ENCODE data around the gene BDKRB2. TPM values are rescaled to one million over a fixed set of nuclear protein-coding genes. Genes with fewer than 3 reads are reported as not detected.

Gene BDKRB2
- not detected in 2 replicates for total RNA-seq (2014; rRNA removed; shearing (Covaris generic))
- not detected in 2 replicates for polyA plus RNA-seq (2014; cell fraction: nucleus; rRNA removed)

GRCh38 chr14:96204151-96205058, at the start of gene BDKRB2:
Gene BDKRB2, plus strand, starts transcription at chr14:96204839. Its CDS starts 32,269 bp downstream, at chr14:96237108.
- peak; percentile 46 for DNase-seq (ENCODE audit: extremely low read depth, low read depth)

DNA sequence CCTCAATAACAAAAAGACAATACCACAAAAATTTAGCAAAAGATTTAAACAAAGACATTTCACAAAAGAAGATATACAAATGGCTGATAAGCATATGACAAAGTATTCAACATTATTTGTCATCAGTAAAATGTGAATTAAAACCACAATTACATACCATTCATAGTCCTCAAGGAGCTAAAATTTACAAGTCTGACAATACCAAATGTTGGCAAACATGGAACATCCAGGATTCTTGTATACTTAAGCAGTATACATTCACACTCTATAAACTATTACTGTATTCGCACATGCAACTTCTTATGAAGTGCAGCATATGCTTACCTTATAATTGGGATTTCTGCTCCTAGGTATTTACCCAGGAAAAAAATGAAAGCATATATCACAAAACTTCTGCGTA, 49.7 kb upstream of the BDKRB2 start:
- no peak for DNase-seq (ENCODE audit: extremely low read depth, low read depth)

GRCh38 chr14:96156804-96157760, 47.6 kb upstream of the BDKRB2 start:
- DNase-seq (ENCODE audit: extremely low read depth, low read depth): no peak

- DNase-seq (ENCODE audit: extremely low read depth, low read depth): no peak
Measured at GRCh38 chr14:96158735-96159134, 45.9 kb upstream of the BDKRB2 start.

DNA sequence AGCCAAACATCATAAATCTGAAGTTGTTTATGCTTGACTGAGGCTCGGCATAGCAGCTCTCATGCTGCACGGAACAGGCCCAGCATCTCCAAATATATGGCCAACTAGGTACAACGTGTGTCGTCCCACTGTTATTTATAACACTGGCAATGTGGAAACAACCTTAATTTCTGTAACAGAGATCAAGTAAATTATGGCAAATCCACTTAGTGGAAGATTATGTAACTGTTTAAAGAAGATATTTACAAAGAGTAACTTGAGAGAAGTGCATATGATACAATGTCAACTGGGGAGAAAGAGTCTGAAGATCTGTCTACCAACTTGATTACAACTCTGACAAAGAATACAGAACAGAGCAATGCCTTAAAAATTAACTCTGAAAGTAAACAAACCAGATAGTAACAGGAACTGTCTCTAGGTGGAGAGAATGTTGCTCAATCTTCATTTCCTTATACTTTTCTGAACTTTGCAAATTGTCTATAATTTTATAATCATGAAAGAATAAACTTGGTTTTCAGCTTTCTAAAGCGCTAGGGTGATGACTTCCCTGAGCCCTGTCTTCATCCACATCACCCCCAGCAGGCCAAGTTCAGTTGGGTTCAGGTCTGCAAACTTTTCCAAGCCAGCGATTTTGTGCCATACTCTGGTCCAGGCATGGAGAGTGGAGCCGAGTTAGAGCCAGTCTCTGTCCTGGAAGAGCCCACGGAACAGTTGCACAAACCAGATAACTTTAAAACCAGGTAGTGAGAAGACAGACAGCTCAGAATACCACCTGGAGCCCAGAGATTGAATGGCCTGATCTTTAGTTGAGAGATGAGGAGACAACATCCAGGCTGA, 44.3 kb upstream of the BDKRB2 start:
- no peak for DNase-seq (ENCODE audit: extremely low read depth, low read depth)

DNA sequence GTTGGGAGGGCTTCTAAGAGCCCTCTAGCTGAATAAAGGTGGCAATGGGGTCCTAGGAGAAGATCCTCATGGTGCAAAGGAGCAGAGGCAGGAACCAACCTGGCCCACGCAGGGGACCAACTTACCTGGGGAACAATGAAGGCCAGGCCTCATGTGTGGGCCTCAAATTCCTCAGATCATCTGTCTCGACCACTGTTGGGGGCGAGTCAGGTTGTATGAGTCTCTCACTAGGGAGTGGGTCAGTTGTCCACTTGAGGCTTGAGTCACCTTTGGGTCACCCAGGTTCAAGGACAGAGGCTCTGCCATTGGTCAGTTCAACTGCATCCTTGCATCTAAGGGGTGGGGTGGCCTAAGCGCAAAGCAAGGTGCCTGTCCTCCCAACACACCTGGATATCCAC, 43.7 kb upstream of the BDKRB2 start:
- DNase-seq (ENCODE audit: extremely low read depth, low read depth): no peak

DNA sequence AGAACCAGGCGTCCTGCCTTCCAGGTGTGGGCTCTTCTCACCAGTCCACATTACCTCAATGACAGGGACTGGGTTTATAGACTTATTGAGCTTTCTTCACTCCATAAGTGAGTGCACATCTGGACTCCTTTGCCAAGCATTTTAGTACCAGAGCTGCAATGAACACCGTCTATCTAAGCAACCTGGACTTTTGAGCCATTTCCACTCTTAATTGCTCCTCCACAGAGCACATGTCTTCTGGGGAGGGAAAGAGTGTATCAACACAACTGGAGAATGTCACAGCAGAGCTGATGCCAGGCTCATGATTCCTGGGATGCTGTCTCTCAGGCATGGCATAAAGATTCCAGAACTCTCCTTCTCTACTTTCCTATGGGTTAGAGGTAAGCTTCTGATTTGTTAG, 43.0 kb upstream of the BDKRB2 start:
- DNase-seq (ENCODE audit: extremely low read depth, low read depth): no peak

DNA sequence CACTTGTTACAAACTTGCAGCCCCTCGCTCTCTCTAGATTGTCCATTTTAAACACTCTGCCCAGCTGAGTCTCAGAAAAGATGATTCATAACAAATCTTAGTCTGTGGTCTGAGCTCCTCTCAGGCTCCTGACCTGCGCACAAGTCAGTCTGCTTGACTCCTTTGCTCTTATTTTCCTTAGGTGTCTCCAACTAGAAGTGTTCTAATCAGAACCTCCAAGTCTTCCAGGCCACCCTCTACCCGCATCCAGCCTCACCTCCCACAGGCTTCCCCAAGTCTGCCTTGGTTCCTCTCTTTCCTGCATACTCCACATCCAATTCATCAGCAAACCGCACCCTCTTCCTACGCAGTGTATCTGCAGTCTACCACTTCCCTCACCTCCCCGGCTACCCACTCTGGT, 42.4 kb upstream of the BDKRB2 start:
- no peak for DNase-seq (ENCODE audit: extremely low read depth, low read depth)

DNA sequence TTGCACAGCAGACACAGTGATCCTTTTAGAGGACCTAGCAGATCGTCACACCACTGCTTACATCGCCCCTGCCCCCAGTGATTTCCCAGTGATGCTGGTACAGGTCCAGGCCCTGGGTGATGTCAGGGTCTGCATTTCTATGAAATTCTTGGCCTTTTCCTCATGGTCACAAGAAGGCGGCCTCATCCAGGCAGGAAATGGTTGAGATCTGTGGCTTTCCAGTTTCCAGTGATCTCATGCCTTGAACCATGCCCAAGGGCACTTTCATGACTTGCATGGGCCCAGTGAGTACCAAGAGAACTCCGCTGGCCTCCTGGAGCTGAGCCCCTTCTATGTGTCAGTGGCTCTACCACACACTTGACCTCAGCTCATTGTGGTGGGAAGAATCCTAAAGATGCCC, 41.9 kb upstream of the BDKRB2 start:
- no peak for DNase-seq (ENCODE audit: extremely low read depth, low read depth)

- DNase-seq (ENCODE audit: extremely low read depth, low read depth): no peak
Measured at GRCh38 chr14:96164861-96165490, 39.7 kb upstream of the BDKRB2 start.

DNA sequence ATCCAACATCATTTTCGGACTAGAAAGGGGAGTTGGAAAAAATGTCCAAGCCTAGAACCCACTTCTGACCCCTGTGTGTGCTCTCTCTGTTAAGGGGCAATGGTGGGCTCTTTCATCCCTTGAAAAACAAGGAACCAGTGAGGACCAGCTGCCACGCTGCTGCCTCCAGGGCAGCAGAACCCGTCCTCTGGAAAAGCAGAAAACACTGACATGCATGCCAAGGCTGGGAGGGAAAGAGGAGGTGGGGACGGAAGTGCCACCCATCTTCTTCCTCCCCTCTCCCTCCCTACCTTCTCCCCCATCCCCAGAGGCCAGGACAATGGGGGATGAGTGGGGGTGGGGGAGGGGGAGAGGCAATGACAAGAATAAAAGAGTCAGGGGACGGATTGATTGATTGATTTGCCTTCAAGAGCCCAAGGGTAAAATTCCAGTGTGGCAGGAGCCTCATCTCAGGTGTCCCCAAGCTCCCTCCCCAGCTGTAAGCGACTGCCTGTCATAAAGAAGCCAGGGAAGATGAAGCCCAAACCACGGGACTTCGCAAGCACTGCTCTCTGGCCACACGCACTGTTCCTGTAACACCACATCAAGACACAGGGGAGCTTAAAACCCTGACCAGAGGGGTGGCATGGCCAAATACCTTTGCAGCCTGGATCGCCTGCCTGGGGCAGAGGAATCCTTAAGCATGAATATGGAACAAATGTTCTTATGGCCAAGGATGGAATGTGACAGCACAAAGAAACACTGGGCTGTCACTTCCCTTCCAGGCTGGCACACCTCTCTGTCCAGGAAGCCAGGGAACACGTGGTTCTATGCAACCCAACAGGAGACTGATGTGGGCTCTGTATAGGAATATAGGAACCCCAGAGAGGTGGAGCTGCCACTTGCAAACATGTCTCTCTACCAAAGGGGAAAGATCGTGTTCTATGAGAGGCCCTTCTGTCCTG, 38.9 kb upstream of the BDKRB2 start:
- DNase-seq (ENCODE audit: extremely low read depth, low read depth): no peak

- DNase-seq (ENCODE audit: extremely low read depth, low read depth): no peak
Measured at GRCh38 chr14:96166461-96167223, 38.0 kb upstream of the BDKRB2 start.

DNA sequence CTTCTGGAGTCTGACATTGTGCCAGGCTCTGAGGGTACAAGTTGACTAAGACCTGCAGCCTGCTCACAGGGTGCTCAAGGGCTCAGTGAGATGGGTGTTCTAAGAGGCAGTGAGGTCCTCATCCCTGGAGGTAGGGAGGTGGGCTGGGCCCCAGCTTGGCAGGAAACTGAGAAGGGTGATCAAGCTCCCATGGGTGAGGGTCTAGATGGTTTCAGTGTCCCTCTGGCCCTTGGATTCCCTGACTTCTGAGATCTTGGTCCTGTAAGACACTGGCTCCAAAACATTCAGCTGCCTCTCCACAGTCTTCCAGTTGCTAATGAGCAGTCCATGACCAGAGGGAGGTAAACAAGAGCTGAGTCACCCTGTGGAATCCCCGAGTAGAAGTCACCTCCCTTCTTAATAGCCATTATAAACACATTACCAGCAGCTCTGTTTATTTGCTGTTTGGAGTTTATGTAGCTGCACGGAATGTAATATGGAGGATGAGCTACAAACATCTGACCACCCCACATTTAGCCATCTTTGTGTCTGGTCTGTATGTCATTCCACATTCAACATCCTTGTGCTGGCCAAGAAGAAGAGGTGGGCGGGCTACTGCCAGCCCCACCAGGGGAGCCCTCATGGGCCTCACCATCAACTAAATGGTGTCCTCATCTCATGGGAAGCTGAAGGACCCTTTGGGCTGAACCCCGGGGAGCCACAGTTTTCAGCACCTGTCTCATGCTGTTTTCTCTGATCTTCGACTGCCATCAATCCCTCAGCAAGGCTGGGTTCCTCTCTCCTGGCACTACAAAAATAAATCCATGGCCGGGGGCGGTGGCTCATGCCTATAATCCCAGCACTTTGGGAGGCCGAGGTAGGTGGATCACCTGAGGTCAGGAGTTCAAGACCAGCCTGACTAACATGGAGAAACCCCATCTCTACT, 37.2 kb upstream of the BDKRB2 start:
- no peak for DNase-seq (ENCODE audit: extremely low read depth, low read depth)

DNA sequence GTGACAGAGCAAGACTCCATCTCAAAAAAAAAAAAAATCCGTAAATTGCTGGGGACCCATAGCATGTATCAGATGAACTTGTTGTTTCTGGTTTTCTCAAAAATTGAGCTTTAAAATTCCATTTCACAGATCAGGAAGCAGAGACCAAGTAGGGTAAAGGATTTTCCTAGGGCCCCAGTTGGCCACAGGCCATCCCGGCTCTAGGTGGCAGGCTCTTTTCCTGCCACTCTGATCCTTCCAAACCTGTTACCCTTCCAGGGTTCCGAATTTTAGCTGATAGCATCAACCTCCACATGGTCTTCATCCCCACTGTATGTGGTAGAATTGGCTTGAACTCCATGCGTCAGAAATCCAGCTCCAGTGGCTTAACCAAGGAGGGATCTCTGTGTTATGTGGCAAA, 36.1 kb upstream of the BDKRB2 start:
- DNase-seq (ENCODE audit: extremely low read depth, low read depth): no peak

DNA sequence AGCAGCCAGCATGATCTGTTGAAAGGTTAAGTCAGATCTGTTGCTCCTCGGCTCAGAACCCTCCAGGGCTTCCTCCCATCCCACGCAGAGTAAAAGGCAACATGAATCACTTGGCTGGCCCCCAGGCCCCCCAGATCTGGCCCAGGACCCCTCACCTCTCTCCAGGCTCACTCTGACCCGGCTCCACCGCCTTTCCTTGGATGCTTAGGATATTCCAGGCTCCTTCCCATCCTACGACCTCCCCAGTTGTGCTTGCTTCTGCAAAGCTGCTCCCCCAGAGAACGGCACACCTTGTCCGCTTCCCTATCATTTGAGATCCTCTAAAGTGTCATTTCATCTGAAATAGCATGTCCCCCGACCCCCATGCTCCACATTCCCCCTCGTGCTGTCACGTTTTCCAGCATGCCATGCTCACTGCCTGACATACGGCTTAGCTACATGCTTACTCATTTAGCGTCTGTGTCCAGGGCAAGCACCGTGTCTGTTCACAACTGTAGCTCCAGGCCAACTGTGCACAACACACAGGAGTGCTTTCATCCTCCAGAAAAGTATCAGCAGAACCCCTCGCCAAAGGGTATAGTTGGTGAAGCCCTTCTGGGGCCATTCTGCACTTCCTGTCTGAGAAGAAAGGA, 33.6 kb upstream of the BDKRB2 start:
- no peak for DNase-seq (ENCODE audit: extremely low read depth, low read depth)

- DNase-seq (ENCODE audit: extremely low read depth, low read depth): no peak
Measured at GRCh38 chr14:96173636-96174475, 30.8 kb upstream of the BDKRB2 start.
